Astrocyte of the spinal cord (primary cell): ENCODE data around the gene UXS1.
"Not testable (repeated sequence)": the region's sequence is repeated elsewhere in the genome, so short reads cannot be mapped to it uniquely, and the experiment has no call there.

Source experiments
- DNase-seq: peaks from one replicate; pipeline ENCODE4 v3.0.0; 2011; ENCODE audit warnings: low read depth, low spot score
- H3K4me3 ChIP-seq: 2 replicates; pipeline ENCODE4 v1.5.1; 2011; ENCODE audit warnings: low read depth, mild to moderate bottlenecking, low read length, moderate library complexity
- in situ Hi-C: cut with HindIII; loops from 2 replicates; pipeline ENCODE4 v1.10.0; 2017; ENCODE audit warnings: low sequenced_read_pairs
- TF ChIP-seq, protein P1 (sequence below): IDR thresholded peaks from 2 replicates; pipeline ENCODE4 v1.5.1; 2012; ENCODE audit warnings: low read depth, mild to moderate bottlenecking, low read length, inconsistent platforms

The UXS1 gene

DNA sequence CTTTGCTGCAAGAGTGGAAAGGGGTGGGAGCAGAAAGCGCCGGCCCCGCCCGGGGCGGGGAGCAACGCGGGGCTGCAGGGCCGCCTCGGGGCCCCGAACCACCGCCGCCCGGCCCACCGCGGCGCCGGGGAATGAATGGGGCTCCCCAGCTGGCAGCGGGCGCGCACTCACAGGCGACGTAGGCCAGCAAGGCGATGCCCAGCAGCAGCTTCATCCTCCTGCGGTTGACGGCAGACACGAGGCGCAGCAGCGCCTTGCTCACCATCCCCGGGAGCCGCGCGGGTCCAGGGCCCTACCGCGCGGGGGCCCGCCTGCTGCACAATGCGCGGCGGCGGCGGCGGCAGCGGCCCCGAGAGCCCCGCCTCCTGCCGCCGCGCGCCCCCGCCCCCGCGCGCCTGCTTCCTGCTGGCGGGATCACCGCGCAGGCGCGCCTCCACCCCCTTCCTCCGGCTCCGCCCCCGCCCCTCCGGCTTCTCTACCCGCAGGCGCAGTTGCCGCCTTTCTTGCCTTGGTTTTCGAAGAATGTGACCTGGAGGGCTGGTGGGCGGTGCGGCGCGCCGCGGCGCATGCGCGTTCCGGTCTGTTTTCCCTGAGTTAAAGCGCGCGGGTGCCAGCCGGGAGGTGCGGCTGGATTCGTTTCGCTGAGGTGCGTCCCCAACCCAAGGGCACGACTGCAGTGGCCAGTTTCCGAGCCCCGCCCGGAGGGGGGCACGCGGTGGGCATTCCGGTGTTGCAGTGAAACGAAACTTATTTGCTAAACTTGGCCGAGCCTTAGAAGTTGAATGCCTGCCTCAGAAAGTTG lies at the start of gene UXS1:
Gene UXS1, minus strand, starts transcription at position 325 of the 802 bp plus-strand sequence. Its CDS starts 60 bp downstream, at position 265.
- DNase-seq, result peak; percentile 98

DNA sequence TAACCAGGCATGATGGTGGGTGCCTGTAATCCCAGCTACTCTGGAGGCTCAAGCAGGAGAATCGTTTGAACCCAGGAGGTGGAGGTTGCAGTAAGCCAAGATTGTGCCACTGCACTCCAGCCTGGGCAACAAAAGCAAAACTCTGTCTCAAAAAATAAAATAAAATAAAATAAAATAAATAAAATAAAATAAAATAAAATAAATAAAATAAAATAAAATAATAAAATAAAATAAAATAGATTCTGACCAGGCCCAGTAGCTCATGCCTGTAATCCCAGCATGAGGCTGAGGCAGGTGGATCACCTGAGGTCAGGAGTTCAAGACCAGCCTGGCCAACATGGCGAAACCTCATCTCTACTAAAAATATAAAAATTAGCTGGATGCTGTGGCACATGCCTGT lies 45.4 kb upstream of the UXS1 start:
- in situ Hi-C loops, DNase-seq, H3K4me3 ChIP-seq: not testable (repeated sequence)

More for the DNA sequence above, at the start of gene UXS1:
- in situ Hi-C loops, result no loop called here
- TF ChIP-seq, protein P1, sequence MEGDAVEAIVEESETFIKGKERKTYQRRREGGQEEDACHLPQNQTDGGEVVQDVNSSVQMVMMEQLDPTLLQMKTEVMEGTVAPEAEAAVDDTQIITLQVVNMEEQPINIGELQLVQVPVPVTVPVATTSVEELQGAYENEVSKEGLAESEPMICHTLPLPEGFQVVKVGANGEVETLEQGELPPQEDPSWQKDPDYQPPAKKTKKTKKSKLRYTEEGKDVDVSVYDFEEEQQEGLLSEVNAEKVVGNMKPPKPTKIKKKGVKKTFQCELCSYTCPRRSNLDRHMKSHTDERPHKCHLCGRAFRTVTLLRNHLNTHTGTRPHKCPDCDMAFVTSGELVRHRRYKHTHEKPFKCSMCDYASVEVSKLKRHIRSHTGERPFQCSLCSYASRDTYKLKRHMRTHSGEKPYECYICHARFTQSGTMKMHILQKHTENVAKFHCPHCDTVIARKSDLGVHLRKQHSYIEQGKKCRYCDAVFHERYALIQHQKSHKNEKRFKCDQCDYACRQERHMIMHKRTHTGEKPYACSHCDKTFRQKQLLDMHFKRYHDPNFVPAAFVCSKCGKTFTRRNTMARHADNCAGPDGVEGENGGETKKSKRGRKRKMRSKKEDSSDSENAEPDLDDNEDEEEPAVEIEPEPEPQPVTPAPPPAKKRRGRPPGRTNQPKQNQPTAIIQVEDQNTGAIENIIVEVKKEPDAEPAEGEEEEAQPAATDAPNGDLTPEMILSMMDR, result no peak
- H3K4me3 ChIP-seq, result peak within 1 kb of the TSS; percentile 89

DNA sequence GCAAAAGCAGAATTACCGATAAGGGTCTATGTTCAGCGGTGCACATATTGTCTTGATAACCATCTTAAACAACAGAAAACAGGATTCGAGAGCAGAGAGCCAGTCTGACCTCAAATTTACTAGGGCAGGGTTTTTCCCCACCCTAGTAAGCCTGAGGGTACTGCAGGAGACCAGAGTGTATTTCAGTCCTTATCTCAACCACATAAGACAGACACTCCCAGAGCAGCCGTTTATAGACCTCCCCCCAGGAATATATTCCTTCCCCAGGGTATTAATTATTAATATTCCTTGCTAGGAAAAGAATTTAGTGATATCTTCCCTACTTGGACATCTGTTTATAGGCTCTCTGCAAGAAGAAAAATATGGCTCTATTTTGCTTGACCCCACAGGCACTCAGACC lies 41.3 kb upstream of the UXS1 start:
- in situ Hi-C loops, DNase-seq, H3K4me3 ChIP-seq: not testable (repeated sequence)

DNA sequence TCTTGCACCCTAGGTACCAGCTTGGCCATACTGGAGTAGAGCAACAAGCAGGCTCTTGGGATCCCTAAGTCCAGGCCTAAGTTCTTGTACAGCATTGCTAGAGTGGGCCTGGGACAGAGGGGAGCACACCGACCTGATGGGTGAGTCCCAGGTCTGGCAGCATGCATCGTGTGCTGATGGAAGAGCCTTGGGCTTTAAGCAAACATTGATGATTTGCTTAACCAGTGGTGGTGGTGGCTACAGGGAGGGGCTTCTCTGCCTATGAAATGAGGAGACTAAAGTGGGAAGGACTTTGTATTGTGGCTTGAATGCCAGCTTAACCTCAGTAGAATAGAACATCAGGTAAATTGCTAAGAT lies 39.2 kb upstream of the UXS1 start:
- no peak for DNase-seq
- H3K4me3 ChIP-seq, result no peak overlapping the region
- in situ Hi-C loops, result no loop called here
- TF ChIP-seq, protein P1, result no peak

DNA sequence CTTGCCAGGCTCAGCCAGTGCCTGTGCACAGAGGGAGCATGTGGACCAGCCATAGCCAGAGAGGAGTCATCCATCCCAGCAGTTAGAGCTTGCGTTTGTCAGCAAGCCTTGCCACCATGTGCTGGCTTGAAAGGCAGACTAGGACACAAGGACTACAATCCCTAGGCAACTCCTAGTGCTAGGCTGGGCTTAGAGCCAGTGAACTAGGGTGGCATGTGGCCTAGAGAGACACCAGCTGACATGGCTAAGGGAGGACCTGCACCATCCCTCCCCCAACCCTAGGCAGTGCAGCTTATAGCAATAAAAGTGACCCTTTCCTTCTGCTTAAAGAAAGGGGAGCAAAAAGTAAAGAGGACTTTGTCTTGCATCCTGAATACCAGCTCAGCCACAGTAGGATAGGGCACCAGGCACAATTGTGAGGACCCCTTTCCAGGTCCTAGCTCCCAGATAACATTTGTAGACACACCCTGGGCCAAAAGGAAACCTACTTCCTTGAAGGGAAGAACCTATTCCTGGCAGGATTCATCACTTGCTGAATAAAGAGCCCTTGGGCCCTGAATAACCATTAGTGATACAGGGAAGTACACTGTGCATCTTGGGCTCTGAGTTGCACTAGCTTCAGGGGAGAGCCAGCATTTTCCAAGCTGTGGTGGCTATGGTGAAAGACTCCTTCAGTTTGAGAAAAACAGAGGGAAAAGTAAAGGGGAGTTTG lies 38.7 kb upstream of the UXS1 start:
- no peak for DNase-seq
- H3K4me3 ChIP-seq, result no peak overlapping the region
- in situ Hi-C loops, result no loop called here
- TF ChIP-seq, protein P1, result no peak

DNA sequence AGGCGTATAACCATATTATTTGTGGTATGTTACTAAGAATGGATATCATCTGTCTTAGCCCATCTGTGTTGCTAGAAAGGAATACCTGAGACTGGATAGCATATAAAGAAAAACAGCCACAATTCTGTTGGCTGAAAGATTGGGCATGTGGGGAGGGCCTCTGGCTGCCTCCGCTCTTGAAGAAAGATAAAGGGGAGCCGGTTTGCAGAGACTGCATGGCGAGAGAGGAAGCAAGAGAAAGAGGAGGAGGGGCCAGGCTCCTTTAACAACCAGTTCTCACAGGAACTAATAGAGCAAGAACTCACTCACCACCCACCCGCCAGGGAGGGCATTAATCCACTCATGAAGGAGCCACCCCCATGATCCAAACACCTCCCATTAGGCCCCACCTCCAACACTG lies 29.2 kb upstream of the UXS1 start:
- TF ChIP-seq, protein P1, result no peak
- H3K4me3 ChIP-seq, result no peak overlapping the region
- no peak for DNase-seq
- in situ Hi-C loops, result no loop called here

DNA sequence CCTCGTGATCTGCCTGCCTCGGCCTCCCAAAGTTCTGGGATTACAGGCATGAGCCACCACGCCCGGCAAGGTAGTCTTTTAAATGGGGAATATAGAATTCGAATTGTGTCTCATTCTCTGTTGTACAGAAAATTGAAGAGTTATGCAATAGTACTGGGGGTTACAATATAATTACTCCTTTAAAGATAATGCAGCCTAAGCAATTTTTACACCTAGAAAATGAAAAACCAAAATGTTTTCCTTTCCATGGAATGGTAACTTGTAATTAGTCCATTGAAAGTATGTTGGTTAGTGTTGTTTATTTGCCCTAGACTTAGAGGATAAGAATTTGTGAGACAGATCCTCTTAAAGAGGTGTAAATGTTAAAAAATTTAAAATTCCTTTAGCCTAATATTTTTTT lies 28.0 kb upstream of the UXS1 start:
- DNase-seq, in situ Hi-C loops, H3K4me3 ChIP-seq: not testable (repeated sequence)

DNA sequence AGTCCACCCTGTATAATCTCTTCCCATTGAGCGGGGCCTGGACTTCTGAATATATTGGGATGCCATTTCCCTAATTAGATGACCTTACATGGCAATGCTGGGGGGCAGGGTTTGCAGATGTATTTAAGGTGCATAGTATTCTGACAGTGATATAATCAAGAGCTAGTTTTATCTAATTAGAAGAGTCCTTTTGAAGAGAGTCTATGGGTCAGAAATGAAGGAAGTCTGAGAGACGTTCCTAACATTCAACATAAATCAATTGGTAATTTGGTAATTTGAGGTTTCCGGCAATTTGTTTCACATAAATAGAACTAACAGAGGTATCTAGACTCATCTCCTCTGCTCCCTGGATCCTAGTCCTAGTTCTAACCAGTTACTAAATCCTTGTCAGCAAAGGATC lies 25.7 kb upstream of the UXS1 start:
- no peak for DNase-seq
- TF ChIP-seq, protein P1, result no peak
- no peak overlapping the region for H3K4me3 ChIP-seq
- in situ Hi-C loops, result no loop called here

DNA sequence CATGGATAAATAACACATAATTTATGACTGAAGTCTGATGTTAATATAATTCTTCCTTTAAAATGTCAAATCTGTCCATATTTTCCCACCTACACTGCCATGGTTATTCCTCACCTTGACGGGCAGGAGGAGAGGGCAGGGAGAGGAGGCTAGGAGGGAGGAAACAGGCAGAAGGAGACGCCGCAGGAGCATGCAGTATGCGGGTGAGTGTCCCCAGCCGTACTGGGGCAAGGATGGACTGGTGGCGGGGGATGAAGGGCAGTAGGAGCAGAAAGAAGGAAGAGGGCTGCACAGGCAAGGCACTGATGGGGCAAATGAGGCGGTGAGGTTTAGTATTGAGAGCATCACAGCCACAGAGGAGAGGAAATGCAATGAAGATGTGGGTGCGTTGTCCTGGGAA lies 25.1 kb upstream of the UXS1 start:
- H3K4me3 ChIP-seq, in situ Hi-C loops, DNase-seq: not testable (repeated sequence)
